BLaER1 treated with 17β-estradiol and CSF1 and Interleukin-3, amounts not matched to agents 10 nM and 100 nM (cell line): ENCODE data around the gene TRPC1.

Experiments used
- H3K27ac ChIP-seq, 11 experiments: shearing (Covaris generic); formaldehyde crosslinking; 2 replicates each; pipeline ENCODE4 v1.8.1; 2022
- H3K27me3 ChIP-seq, 11 experiments: shearing (Covaris generic); formaldehyde crosslinking; 2 replicates each; pipeline ENCODE4 v1.8.1; 2022
- H3K36me3 ChIP-seq, 11 experiments: shearing (Covaris generic); formaldehyde crosslinking; 2 replicates each; pipeline ENCODE4 v1.8.1; 2022
- H3K4me1 ChIP-seq, 10 experiments: shearing (Covaris generic); formaldehyde crosslinking; 2 replicates each; pipeline ENCODE4 v1.8.1; 2022
- H3K4me2 ChIP-seq, 11 experiments: shearing (Covaris generic); formaldehyde crosslinking; 2 replicates each; pipeline ENCODE4 v1.8.1; 2022
- H3K4me3 ChIP-seq, 10 experiments: shearing (Covaris generic); formaldehyde crosslinking; 2 replicates each; pipeline ENCODE4 v1.8.1; 2022
- H3K9ac ChIP-seq, 11 experiments: shearing (Covaris generic); formaldehyde crosslinking; 2 replicates each; pipeline ENCODE4 v1.8.1; 2022
- H3K9me3 ChIP-seq, 11 experiments: shearing (Covaris generic); formaldehyde crosslinking; replicated peaks in 1 of 11; 2 replicates each; pipeline ENCODE4 v1.8.1; 2022
- H4K20me1 ChIP-seq, 11 experiments: shearing (Covaris generic); formaldehyde crosslinking; 2 replicates each; pipeline ENCODE4 v1.8.1; 2022
- Cebpa-rat ChIP-seq, 11 experiments: shearing (Covaris generic); IDR thresholded peaks; 2 replicates each; pipeline ENCODE4 v1.8.1; 2022

The TRPC1 gene

GRCh38 chr3:142846779-142847577, 123.1 kb downstream of the TRPC1 start:
- Histone ChIP-seq H3K4me2 (no peak overlapping the region), H3K4me1 (peaks cover 0 to 29% (median 0%) of the 10 kb centered on the region in 10 experiments; a peak in 8 of 20 replicates)

GRCh38 chr3:142849148-142849547, 125.3 kb downstream of the TRPC1 start:
- H3K9ac ChIP-seq: no peak overlapping the region
- H3K9me3 ChIP-seq: peaks cover 0 to 6% (median 0%) of the 10 kb centered on the region in 11 experiments; a peak in 2 of 22 replicates
- peaks cover 0 to 47% (median 0%) of the 10 kb centered on the region in 10 experiments; a peak in 8 of 20 replicates for H3K4me1 ChIP-seq
- H3K4me2 ChIP-seq: peak overlapping the region in 3 of 11 experiments; percentile 40 to 90 (median 73); a peak in 4 of 22 replicates
- no peaks in the 10 kb centered on the region for H4K20me1 ChIP-seq
- peak overlapping the region in 1 of 11 experiments; percentile 64; a peak in 1 of 22 replicates for H3K27ac ChIP-seq
- H3K4me3 ChIP-seq: no peak overlapping the region
- H3K36me3 ChIP-seq: no peaks in the 10 kb centered on the region
- no peak for TF ChIP-seq Cebpa-rat (IDR thresholded peaks at IDR 0.05)
- H3K27me3 ChIP-seq: no peaks in the 10 kb centered on the region

More at GRCh38 chr3:142846779-142847577, 123.1 kb downstream of the TRPC1 start:
- Histone ChIP-seq H3K9ac (no peak overlapping the region), H3K9me3 (no peaks in the 10 kb centered on the region; a peak in 1 of 22 replicates), H3K36me3 (no peaks in the 10 kb centered on the region), H4K20me1 (no peaks in the 10 kb centered on the region), H3K27ac (no peak overlapping the region), H3K27me3 (no peaks in the 10 kb centered on the region), H3K4me3 (no peak overlapping the region)
- no peak for TF ChIP-seq Cebpa-rat (IDR thresholded peaks at IDR 0.05)

GRCh38 chr3:142850395-142851023, 126.7 kb downstream of the TRPC1 start:
- Histone ChIP-seq H3K9me3 (peaks cover 0 to 15% (median 0%) of the 10 kb centered on the region in 11 experiments; a peak in 2 of 22 replicates), H3K36me3 (no peaks in the 10 kb centered on the region), H4K20me1 (no peaks in the 10 kb centered on the region), H3K27ac (peak overlapping the region in 3 of 11 experiments; percentile 34 to 67 (median 64); a peak in 6 of 22 replicates), H3K9ac (no peak overlapping the region), H3K4me2 (peak overlapping the region in 4 of 11 experiments; percentile 28 to 90 (median 56); a peak in 7 of 22 replicates), H3K4me3 (no peak overlapping the region; a peak in 1 of 20 replicates), H3K4me1 (peaks cover 0 to 49% (median 0%) of the 10 kb centered on the region in 10 experiments; a peak in 8 of 20 replicates), H3K27me3 (no peaks in the 10 kb centered on the region)
- TF ChIP-seq Cebpa-rat (IDR thresholded peaks at IDR 0.05): peak in 3 of 11 experiments; percentile 57 to 73 (median 69); a peak in 4 of 22 replicates

- TF ChIP-seq Cebpa-rat (IDR thresholded peaks at IDR 0.05): no peak
- H3K4me2 ChIP-seq: peak overlapping the region in 2 of 11 experiments; percentile 17 to 73; a peak in 2 of 22 replicates
- H3K36me3 ChIP-seq: no peaks in the 10 kb centered on the region
- peaks cover 0 to 49% (median 0%) of the 10 kb centered on the region in 10 experiments; a peak in 8 of 20 replicates for H3K4me1 ChIP-seq
- H3K9me3 ChIP-seq: peaks cover 0 to 15% (median 0%) of the 10 kb centered on the region in 11 experiments; a peak in 2 of 22 replicates
- H4K20me1 ChIP-seq: no peaks in the 10 kb centered on the region
- no peak overlapping the region for H3K4me3 ChIP-seq
- no peak overlapping the region; a peak in 1 of 22 replicates for H3K27ac ChIP-seq
- no peaks in the 10 kb centered on the region for H3K27me3 ChIP-seq
- H3K9ac ChIP-seq: no peak overlapping the region
Observed at GRCh38 chr3:142852009-142852408, 128.2 kb downstream of the TRPC1 start.

- TF ChIP-seq Cebpa-rat (IDR thresholded peaks at IDR 0.05): no peak
- H3K27me3 ChIP-seq: no peaks in the 10 kb centered on the region
- H4K20me1 ChIP-seq: no peaks in the 10 kb centered on the region
- no peak overlapping the region for H3K4me3 ChIP-seq
- peaks cover 0 to 15% (median 0%) of the 10 kb centered on the region in 11 experiments; a peak in 2 of 22 replicates for H3K9me3 ChIP-seq
- H3K4me1 ChIP-seq: peaks cover 0 to 49% (median 0%) of the 10 kb centered on the region in 10 experiments; a peak in 8 of 20 replicates
- no peaks in the 10 kb centered on the region for H3K36me3 ChIP-seq
- H3K9ac ChIP-seq: no peak overlapping the region
- H3K27ac ChIP-seq: no peak overlapping the region
- peak overlapping the region in 2 of 11 experiments; percentile 21 to 32; a peak in 2 of 22 replicates for H3K4me2 ChIP-seq
Observed at GRCh38 chr3:142853270-142854168, 129.7 kb downstream of the TRPC1 start.

- no peak for TF ChIP-seq Cebpa-rat (IDR thresholded peaks at IDR 0.05)
- Histone ChIP-seq H3K9me3 (peaks cover 0 to 15% (median 0%) of the 10 kb centered on the region in 11 experiments; a peak in 1 of 22 replicates), H3K36me3 (no peaks in the 10 kb centered on the region), H3K4me1 (peaks cover 0 to 27% (median 0%) of the 10 kb centered on the region in 10 experiments; a peak in 3 of 20 replicates), H3K27me3 (no peaks in the 10 kb centered on the region), H3K4me2 (no peak overlapping the region), H3K9ac (no peak overlapping the region), H4K20me1 (no peaks in the 10 kb centered on the region), H3K4me3 (no peak overlapping the region), H3K27ac (no peak overlapping the region)
Observed at GRCh38 chr3:142857056-142857455, 133.2 kb downstream of the TRPC1 start.
